Type B pancreatic cell (in vitro differentiated cells): Measurements from ENCODE around the gene LRRN1. TPM values are rescaled to one million over a fixed set of nuclear protein-coding genes. Genes with fewer than 3 reads are reported as not detected.

Experiments used
- DNase-seq: peaks from one replicate; pipeline ENCODE4 v3.0.0; 2021; ENCODE audit warnings: mixed read lengths; ENCODE audit not compliant: unreplicated experiment; ENCODE audit errors: extremely low spot score
- H3K27ac Mint-ChIP-seq: 2 replicates; pipeline ENCODE4 v1.8.0; 2021; ENCODE audit warnings: mild to moderate bottlenecking, mixed read lengths
- H3K27me3 Mint-ChIP-seq: 2 replicates; pipeline ENCODE4 v1.8.0; 2021; ENCODE audit warnings: mixed read lengths
- H3K36me3 Mint-ChIP-seq: 2 replicates; pipeline ENCODE4 v1.8.0; 2021; ENCODE audit warnings: mixed read lengths
- H3K4me1 Mint-ChIP-seq: one replicate; pipeline ENCODE4 v1.8.0; 2021; ENCODE audit warnings: mixed read lengths; ENCODE audit not compliant: unreplicated experiment
- H3K4me3 Mint-ChIP-seq: 2 replicates; pipeline ENCODE4 v1.8.0; 2021; ENCODE audit warnings: mild to moderate bottlenecking, mixed read lengths
- H3K9me3 Mint-ChIP-seq: 2 replicates; pipeline ENCODE4 v1.8.0; 2021; ENCODE audit warnings: mixed read lengths
- total RNA-seq: library from RNA; stranded (reverse); gene quantifications from 2 replicates; pipeline ENCODE4 v1.2.1, GENCODE V29; 2021; ENCODE audit warnings: low replicate concordance
- TF ChIP-seq, protein P1 (sequence below): fragments of 200-600 bp; sonication (generic); conservative IDR thresholded peaks from 2 replicates; pipeline ENCODE4 v1.5.0; 2021; ENCODE audit warnings: antibody characterized with exemption, mild to moderate bottlenecking

Gene LRRN1
- total RNA-seq, 1 donor from 2014 or later = 85.2 TPM

DNA sequence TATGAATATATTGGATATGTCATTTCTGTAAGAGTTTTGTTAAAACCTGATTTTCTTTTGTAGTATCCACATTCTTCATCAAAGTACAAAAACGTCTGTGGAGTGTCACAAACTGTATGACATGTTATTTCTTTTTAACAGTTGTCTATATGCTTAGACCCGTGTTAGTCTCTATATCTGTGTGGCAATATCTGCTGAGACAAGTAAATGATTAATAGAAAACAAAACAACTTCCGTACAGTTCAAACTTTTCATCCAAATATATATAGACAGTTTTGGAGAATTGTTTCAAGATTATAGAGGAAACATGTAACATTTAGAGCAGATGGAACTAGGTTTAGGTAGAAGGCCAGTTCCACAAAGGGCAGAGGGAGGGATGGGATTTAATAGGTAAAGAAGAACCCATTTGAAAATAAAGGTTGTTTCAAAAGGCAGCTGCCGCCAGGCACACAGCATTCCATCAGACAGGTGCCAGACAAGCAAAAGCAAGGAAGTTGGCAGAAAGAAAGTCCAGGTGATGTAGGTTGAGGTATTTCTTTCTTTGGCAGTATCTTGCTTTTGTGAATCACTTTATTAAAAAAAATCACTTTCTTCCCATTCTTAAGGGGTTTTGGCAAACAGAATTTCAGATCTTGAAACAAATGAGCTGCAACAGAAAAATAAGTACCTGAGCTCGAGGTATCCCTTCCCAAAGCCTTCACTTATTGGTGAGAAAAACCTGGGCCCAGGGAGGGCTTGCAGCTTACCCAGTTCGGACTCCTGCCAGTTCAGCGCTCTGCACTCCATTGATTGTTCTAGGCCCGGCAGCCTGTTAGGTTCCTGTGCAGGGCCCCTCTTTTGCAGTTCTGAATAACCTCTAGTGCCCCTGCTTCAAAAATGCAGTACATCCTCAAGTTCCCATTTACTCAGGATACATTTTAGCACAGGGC, 49.0 kb downstream of the LRRN1 start:
- no peaks in the 10 kb centered on the region for H3K27me3 Mint-ChIP-seq
- TF ChIP-seq, protein P1, sequence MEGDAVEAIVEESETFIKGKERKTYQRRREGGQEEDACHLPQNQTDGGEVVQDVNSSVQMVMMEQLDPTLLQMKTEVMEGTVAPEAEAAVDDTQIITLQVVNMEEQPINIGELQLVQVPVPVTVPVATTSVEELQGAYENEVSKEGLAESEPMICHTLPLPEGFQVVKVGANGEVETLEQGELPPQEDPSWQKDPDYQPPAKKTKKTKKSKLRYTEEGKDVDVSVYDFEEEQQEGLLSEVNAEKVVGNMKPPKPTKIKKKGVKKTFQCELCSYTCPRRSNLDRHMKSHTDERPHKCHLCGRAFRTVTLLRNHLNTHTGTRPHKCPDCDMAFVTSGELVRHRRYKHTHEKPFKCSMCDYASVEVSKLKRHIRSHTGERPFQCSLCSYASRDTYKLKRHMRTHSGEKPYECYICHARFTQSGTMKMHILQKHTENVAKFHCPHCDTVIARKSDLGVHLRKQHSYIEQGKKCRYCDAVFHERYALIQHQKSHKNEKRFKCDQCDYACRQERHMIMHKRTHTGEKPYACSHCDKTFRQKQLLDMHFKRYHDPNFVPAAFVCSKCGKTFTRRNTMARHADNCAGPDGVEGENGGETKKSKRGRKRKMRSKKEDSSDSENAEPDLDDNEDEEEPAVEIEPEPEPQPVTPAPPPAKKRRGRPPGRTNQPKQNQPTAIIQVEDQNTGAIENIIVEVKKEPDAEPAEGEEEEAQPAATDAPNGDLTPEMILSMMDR = no peak
- DNase-seq = no peak
- H3K36me3 Mint-ChIP-seq = peaks cover 36% of the 10 kb centered on the region
- peaks cover 5% of the 10 kb centered on the region for H3K9me3 Mint-ChIP-seq
- peaks cover 29% of the 10 kb centered on the region for H3K4me1 Mint-ChIP-seq
- H3K4me3 Mint-ChIP-seq = no peak overlapping the region
- no peak overlapping the region for H3K27ac Mint-ChIP-seq

DNA sequence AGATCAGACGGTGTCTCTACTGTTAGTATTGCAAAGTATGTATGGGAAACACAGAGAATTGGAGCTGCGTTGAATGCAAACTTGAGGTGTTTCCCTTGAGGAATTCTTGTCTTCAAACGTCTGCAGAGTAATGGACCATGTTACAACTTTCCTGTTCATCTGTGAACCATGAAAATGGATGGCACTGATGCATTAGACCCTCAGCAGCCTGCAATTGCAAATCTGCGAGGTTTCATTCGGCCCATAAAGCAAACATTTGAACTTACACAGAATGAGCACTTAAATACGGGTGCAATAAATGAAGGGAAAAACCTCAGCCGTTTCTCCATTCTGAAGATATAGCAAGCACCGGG, 49.7 kb downstream of the LRRN1 start:
- no peak overlapping the region for H3K4me3 Mint-ChIP-seq
- H3K36me3 Mint-ChIP-seq = peaks cover 34% of the 10 kb centered on the region
- no peaks in the 10 kb centered on the region for H3K27me3 Mint-ChIP-seq
- peaks cover 36% of the 10 kb centered on the region for H3K4me1 Mint-ChIP-seq
- TF ChIP-seq, protein P1 = no peak
- H3K9me3 Mint-ChIP-seq = peaks cover 5% of the 10 kb centered on the region
- no peak overlapping the region for H3K27ac Mint-ChIP-seq
- DNase-seq = no peak

DNA sequence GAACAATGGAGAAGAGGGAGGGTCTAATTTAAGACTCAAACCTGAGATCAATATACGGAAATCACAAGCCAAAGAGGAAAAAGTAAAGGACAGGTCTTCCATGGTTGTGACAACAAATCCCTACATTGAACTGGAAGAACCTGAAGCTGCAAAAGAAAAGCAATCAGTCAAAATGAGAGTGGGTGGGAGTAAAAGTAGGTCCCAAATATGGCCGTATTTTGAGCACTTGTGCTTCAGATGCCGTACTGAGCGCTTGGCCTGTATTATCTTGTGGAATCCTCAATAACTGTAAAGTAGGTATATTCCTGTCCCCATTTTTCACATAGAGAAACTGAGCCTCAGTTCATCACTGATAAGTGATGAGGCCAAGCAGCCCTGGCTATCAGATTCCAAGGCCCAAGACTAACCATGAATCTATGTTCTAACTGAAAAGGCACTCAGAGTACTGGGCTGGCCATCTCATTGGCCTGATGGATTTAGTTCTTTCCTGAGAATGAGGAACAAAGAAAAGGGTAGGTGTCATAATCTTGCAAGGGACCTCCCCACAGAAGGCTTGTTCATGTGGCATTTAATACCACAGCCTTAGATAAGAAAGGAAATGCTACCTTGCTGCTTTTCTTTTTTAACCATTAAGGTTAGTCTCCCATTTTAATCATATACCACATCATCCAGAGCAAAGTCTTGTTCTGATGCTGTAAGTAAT, 52.5 kb downstream of the LRRN1 start:
- Mint-ChIP-seq H3K27ac (no peak overlapping the region), H3K9me3 (no peaks in the 10 kb centered on the region), H3K36me3 (peaks cover 7% of the 10 kb centered on the region), H3K27me3 (no peaks in the 10 kb centered on the region), H3K4me1 (peaks cover 47% of the 10 kb centered on the region), H3K4me3 (no peak overlapping the region)
- TF ChIP-seq, protein P1 = no peak
- no peak for DNase-seq

DNA sequence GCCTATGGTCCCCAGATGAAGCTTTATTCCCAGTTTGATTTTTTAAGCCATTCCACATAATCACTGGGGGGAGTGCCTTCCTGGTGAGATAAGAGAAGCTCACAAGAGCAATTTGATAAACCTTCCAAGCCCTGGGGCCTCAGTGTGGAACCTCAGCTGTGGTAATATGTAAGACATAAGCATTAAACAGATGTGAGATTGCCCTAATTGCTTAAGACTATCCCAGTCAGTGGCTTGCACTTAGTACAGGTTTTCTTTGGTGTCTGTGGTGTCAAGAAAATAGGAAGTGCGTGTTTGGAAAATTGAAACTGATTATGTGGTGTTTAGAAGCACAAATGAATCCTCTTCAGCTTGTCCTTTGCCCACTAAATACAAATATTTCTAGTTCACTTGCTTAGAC, 54.3 kb downstream of the LRRN1 start:
- TF ChIP-seq, protein P1 = no peak
- Mint-ChIP-seq H3K27me3 (no peaks in the 10 kb centered on the region), H3K9me3 (no peaks in the 10 kb centered on the region), H3K4me1 (peaks cover 46% of the 10 kb centered on the region), H3K4me3 (no peak overlapping the region), H3K36me3 (peaks cover 6% of the 10 kb centered on the region), H3K27ac (no peak overlapping the region)
- DNase-seq = no peak

DNA sequence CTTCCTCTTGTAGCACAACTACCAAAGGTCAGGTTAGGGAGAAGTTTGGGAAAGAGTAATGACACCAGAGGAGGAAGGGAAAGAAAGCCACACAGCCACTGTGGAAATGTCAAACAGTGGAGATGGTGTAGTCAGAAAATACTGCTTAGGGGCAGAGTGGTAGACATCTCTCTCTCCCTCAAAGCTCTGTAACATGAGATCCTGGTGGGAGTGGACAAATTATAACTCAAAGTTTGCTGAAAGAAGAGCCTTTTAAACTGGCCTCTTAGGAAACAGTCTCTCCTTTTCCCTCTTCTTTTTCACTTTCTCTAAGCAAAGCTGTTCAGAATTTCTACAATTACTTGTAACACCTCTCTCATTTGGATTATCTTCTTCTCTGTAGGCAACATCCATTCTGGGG, 55.8 kb downstream of the LRRN1 start:
- Mint-ChIP-seq H3K27me3 (no peaks in the 10 kb centered on the region), H3K4me1 (peaks cover 33% of the 10 kb centered on the region), H3K9me3 (no peaks in the 10 kb centered on the region), H3K36me3 (peaks cover 2% of the 10 kb centered on the region), H3K27ac (no peak overlapping the region), H3K4me3 (no peak overlapping the region)
- TF ChIP-seq, protein P1 = no peak
- DNase-seq = no peak
